K562 (cell line): ENCODE results near the gene ZNF468. TPM values are rescaled to one million over a fixed set of nuclear protein-coding genes. Genes with fewer than 3 reads are reported as not detected.
A peak's percentile ranks its signal among the peaks of the same experiment; 100 is the strongest.

Source experiments
- CTBP1 ChIP-seq: fragments of 450-650 bp; IDR thresholded peaks from 2 replicates; pipeline ENCODE4 v1.6.1; 2016; ENCODE audit warnings: borderline replicate concordance
- HINFP ChIP-seq: fragments of 450-650 bp; conservative IDR thresholded peaks from 2 replicates; pipeline ENCODE4 v1.6.1; 2016; ENCODE audit warnings: missing genetic modification characterization, low read depth, mild to moderate bottlenecking, control low read depth, missing compliant biosample characterization
- PATZ1 ChIP-seq: fragments of 250-450 bp; sonication (Bioruptor Pico); IDR thresholded peaks from 2 replicates; pipeline ENCODE4 v1.5.0; 2020; ENCODE audit warnings: mild to moderate bottlenecking, borderline replicate concordance
- TEAD4 ChIP-seq, 2 experiments: sonication (generic) in 1 of 2; formaldehyde crosslinking in 1 of 2; IDR thresholded peaks; 2 replicates each; pipeline versions ENCODE4 v1.6.1 to v1.8.0; 2012 to 2022; ENCODE audit warnings: borderline replicate concordance in 1 of 2, inconsistent platforms in 1 of 2, low read length in 1 of 2, mild to moderate bottlenecking in 1 of 2, missing genetic modification reagents in 1 of 2
- TFAP4 ChIP-seq: sonication (generic); formaldehyde crosslinking; IDR thresholded peaks from 2 replicates; pipeline ENCODE4 v1.8.0; 2022; ENCODE audit warnings: missing genetic modification reagents, mild to moderate bottlenecking, moderate library complexity, borderline replicate concordance
- ZBTB49 ChIP-seq: sonication (generic); formaldehyde crosslinking; IDR thresholded peaks from 2 replicates; pipeline ENCODE4 v1.8.0; 2022; ENCODE audit warnings: missing genetic modification reagents, mild to moderate bottlenecking, borderline replicate concordance
- ZFPM2 ChIP-seq: fragments of 250-450 bp; sonication (Bioruptor Pico); IDR thresholded peaks from 2 replicates; pipeline ENCODE4 v1.5.1; 2022; ENCODE audit warnings: mild to moderate bottlenecking
- ZNF133 ChIP-seq: fragments of 250-450 bp; sonication (Bioruptor Pico); IDR thresholded peaks from 2 replicates; pipeline ENCODE4 v1.4.0; 2020; ENCODE audit warnings: mild to moderate bottlenecking
- ZNF318 ChIP-seq, 2 experiments: fragments of 450-650 bp; IDR thresholded peaks; 2 replicates each; pipeline ENCODE4 v1.6.1; 2016; ENCODE audit warnings: mild to moderate bottlenecking in 2 of 2, borderline replicate concordance in 1 of 2, low read depth in 1 of 2, moderate library complexity in 1 of 2
- polyA plus RNA-seq, 8 experiments: library from polyadenylated mRNA; depleted of rRNA in 4 of 8; stranded (reverse) in 5 of 8; unstranded in 3 of 8; fragments of >200 nt; fragmentation: Nextera tagmentation in 2 of 8; fragmentation: Illumina TruSeq in 1 of 8; extraction: Ambion mirVana in 2 of 8; extraction: Trizol in 1 of 8; gene quantifications; 2 replicates each; pipeline versions ENCODE4 v1.2.1 to v1.2.3, GENCODE V29; 2011 to 2014; ENCODE audit warnings: inconsistent platforms in 1 of 8, missing spikeins in 1 of 8
- total RNA-seq, 7 experiments: library from RNA; depleted of rRNA in 6 of 7; stranded (reverse); fragments of >200 nt in 6 of 7; fragmentation: Illumina TruSeq in 2 of 7; extraction: Trizol in 2 of 7; gene quantifications; 2 replicates each; pipeline versions ENCODE4 v1.2.1 to v1.2.3, GENCODE V29; 2011 to 2021; ENCODE audit warnings: low replicate concordance in 1 of 7

The ZNF468 gene
- total and polyA plus RNA-seq, 9 of the 15 experiments (the other 6 are each of a cell fraction or from before 2014, with no cell fraction given) = 15.9 to 36.2 (median 23.2) TPM

- 0 out of 2 replicates have a peak, but pooled peaks have one; percentile 56 for TF ChIP-seq ZBTB49
- TF ChIP-seq PATZ1 (CRISPR knock-in tag) = no peak
- no peak for TF ChIP-seq CTBP1
- no peak for TF ChIP-seq ZFPM2 (CRISPR knock-in tag)
- no peak for TF ChIP-seq ZNF133
- TF ChIP-seq ZNF318 (IDR thresholded peaks at IDR 0.05; ENCODE audit: borderline replicate concordance in 1 of 2, low read depth in 1 of 2) = no peak
- TF ChIP-seq HINFP (tag) = no peak
- peak; percentile 64; the same call in 1 of the 2 replicates for TF ChIP-seq TFAP4 (CRISPR knock-in tag)
- no peak; the same call in 1 of the 2 replicates for TF ChIP-seq TEAD4 (IDR thresholded peaks at IDR 0.05; ENCODE audit: low read length)
- TF ChIP-seq TEAD4 (CRISPR knock-in tag; IDR thresholded peaks at IDR 0.05; ENCODE audit: borderline replicate concordance) = no peak
These were observed 39.9 kb upstream of the ZNF468 start, which contains the start of gene ZNF320 (continued) for GRCh38 chr19:52897138-52897935.
